Measurements from ENCODE around the gene CLASRP.

The CLASRP gene

DNA sequence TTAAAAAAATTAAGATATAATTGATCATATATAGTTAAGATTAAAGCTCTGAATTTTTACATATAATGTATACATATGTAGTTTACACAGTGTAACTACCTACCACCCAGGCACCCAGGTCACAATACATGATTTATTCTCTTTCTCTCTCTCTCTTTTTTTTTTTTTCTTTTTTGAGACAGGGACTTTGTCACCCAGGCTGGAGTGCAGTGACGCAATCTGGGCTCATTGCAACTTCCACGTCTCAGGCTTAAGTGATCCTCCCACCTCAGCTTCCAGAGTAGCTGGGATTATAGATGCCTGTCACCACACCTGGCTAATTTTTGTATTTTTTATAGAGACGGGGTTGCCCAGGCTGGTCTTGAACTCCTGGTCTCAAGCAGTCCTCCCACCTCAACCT lies 18.8 kb upstream of the CLASRP start:
- DNase-seq (ENCODE audit: low read depth in 2 of 3, low spot score in 1 of 3): no peak

DNA sequence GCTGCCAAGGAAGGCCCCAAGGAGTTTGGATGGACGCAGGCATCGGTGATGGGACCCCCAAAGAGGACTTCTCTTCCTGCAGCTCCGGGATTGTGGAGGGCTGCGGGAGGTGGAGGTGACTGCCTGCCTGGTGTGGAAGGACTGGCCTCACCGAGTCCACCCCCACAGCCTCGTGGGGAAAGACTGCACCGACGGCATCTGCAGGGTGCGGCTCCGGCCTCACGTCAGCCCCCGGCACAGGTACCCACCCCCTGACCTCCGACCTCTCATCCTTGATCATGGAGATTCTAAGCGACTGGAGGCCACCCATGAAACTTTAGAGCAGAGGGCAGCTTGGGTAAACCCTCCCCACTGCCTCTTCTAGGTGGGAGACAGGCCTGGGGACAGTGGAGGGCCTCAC lies 16.9 kb upstream of the CLASRP start:
- no peak for DNase-seq (ENCODE audit: low read depth in 2 of 3, low spot score in 1 of 3)

DNA sequence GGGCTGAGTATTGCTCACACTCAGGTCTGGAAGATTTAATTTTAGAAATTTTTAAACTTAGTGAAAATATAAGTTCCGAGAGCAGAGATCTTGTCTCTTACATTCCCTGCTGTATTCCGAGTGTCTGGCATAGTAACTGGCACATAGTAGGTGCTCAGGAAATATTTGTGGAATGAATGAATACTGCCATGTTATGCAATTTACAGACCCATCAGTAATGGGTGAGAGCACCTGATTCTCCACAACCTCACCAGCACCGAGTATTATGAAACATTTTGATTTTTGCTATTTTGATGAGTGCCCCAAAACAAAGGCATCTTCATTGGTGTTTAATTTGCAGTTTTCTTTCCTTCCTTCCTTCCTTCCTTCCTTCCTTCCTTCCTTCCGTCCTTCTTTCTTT lies 15.8 kb upstream of the CLASRP start:
- no peak for DNase-seq (ENCODE audit: low read depth in 2 of 3, low spot score in 1 of 3)

DNA sequence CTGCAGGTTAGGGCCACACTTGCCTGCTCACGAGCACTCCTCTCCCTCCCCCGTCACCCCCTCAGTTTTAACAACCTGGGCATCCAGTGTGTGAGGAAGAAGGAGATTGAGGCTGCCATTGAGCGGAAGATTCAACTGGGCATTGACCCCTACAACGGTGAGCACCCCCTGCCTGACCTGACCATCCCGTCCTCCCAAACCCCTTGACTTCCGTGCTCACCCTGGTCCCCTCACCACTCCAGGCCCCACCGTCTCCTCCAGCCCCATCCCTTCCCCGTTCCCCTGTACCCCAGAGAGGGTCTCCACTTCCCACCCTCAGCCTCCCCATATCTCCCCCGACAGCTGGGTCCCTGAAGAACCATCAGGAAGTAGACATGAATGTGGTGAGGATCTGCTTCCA lies 13.6 kb upstream of the CLASRP start:
- no peak for DNase-seq (ENCODE audit: low read depth in 2 of 3, low spot score in 1 of 3)

DNA sequence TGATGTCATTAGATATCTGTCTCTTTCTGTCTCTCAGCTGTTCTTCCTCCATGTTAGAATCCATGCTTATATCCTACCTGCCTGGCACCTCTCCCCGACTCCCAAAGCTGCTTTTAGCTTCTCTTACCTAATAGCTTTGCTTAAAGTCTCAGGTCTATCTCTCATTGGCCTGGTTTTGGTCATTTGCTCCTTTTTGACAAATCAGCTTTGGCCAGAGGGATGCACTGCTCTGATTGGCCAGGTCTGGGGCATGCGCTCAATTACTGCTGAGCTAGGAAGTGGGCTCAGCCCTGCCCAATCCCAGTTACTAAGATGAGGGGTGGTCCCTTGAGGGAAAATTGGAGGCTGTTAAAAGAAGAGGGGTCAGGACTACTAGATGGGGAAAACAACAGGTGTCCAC lies 11.5 kb upstream of the CLASRP start:
- DNase-seq (ENCODE audit: low read depth in 2 of 3, low spot score in 1 of 3): no peak

DNA sequence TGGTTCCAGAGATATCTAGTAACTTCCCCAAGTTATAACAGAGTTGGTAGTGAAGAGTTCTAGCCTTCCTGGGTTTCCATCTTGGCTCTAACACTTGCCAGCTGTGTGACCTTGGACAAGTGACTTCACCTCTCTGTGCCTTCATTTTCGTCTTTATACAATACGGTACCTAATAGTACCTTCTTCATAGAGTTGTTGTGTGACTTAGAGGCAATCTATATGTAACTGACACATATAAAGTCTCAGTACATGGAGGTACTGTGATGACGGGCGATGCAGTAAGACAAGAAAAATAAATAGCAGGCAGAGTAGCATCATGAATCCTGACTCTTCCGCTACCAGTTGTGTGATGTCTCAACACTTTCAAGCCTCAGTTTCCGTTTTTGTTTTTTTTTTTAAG lies 8.0 kb upstream of the CLASRP start:
- DNase-seq (ENCODE audit: low read depth in 2 of 3, low spot score in 1 of 3): no peak

DNA sequence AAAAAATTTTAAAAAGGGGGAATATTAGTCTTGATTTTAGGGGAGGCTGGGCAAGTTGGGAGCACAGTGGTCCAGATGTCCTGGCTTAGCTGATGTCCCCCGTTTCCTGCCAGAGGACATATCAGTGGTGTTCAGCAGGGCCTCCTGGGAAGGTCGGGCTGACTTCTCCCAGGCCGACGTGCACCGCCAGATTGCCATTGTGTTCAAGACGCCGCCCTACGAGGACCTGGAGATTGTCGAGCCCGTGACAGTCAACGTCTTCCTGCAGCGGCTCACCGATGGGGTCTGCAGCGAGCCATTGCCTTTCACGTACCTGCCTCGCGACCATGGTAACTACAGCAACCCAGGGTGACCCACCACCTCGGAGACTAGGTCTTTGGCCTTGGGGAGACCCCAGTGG lies 6.4 kb upstream of the CLASRP start:
- no peak for DNase-seq (ENCODE audit: low read depth in 2 of 3, low spot score in 1 of 3)

DNA sequence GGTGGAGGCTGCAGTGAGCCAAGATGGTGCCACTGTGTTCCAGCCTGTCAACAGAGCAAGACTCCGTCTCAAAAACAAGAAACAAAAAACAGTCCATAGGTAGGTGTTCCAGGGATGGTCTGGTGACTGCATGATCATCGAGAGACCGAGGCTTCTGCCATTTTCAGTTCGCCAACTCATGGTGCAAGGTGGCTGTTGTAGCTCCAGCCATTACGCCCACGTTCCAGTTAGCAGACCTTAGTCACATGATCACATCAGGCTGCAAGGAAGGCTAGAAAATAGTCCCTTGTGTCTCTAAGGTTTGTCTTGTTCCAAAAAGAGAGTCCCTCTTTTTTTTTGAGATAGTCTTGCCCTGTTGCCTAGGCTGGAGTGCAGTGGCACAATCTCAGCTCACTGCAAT lies 3.1 kb upstream of the CLASRP start:
- DNase-seq (ENCODE audit: low read depth in 2 of 3, low spot score in 1 of 3): no peak

DNA sequence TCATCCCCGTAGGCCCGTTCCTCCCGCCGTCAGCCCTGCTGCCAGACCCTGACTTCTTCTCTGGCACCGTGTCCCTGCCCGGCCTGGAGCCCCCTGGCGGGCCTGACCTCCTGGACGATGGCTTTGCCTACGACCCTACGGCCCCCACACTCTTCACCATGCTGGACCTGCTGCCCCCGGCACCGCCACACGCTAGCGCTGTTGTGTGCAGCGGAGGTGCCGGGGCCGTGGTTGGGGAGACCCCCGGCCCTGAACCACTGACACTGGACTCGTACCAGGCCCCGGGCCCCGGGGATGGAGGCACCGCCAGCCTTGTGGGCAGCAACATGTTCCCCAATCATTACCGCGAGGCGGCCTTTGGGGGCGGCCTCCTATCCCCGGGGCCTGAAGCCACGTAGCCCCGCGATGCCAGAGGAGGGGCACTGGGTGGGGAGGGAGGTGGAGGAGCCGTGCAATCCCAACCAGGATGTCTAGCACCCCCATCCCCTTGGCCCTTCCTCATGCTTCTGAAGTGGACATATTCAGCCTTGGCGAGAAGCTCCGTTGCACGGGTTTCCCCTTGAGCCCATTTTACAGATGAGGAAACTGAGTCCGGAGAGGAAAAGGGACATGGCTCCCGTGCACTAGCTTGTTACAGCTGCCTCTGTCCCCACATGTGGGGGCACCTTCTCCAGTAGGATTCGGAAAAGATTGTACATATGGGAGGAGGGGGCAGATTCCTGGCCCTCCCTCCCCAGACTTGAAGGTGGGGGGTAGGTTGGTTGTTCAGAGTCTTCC lies 1.3 kb upstream of the CLASRP start:
- DNase-seq (ENCODE audit: low read depth in 2 of 3, low spot score in 1 of 3): no peak

DNA sequence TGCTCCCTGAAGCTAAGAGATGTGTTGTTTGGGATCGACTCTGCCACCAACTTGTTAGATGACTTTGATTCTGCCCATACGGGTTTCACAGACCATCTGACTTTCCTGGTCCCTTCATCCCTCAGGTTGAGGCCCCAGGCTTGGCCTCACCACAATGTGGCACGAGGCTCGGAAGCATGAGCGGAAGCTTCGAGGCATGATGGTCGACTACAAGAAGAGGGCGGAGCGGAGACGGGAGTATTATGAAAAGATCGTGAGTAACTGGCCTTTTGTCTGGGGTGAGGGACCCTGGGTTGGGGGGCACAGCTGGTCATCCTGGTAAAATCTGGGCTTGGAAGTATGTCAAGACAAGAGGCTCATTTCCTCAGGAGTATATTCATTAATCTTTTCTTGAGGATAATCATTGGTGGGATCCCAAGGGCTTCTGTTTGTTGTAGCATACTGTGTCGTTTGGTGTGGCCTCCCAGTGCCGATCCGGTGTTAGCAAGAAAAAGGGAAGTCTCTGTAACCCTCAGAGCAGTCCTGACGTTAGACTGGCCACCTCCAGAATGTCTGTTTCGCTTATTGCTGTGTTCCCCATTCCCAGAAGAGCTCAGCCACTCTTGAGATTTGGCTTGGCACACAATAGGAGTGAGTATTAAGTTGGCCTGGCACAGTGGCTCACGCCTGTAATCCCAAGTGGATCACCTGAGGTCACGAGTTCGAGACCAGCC lies 1.4 kb downstream of the CLASRP start:
- no peak for DNase-seq (ENCODE audit: low read depth in 2 of 3, low spot score in 1 of 3)

DNA sequence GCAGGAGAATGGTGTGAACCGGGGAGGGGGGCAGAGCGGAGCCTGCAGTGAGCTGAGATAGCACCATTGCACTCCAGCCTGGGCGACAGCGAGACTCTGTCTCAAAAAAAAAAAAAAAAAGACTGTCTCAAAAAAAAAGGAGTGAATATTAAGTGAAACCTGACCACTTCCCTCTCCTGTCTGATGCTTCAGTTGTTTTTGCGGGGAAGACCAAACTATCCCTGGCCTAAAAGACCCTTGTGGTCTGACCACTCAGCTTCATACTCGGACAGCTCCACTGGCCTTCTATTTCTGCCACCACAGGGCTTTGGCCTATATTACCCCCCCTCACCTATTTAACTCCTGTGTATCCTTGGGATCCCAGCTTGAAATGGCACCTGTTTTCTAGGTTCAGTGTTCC lies 2.3 kb downstream of the CLASRP start:
- no peak for DNase-seq (ENCODE audit: low read depth in 2 of 3, low spot score in 1 of 3)

DNA sequence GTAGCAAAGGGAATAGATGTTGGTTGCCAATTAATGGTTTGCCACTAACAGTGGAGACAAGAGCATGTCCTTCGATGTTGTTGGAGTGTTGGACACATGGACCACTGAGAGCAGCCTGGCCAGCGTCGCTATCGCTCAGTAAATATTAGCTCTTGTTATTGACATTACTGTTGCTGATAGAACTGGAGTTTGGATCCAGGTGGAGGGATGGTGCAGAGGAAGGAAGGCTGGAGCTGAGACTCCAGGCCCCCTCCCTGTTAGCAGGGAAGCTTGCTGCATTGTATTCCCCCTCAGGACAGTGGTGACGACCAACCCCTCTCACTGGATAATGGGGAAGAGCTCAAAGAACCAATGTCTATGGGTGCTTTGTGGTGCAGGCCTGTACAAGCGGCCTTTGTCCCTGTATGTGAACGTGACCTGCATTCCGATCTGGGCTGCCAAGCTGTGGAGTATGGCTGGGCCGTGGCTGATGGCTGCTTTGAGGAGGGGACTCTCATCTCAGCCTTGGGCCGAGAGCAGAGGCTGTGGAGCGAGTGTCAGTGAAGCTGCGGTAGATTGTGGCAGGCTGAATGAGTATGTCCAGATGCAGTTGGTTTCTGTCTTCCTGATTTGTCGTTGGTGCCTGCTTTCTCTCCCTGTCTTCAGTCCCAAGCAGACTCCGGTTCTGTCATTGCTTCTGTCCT lies 7.0 kb downstream of the CLASRP start:
- no peak for DNase-seq (ENCODE audit: low read depth in 2 of 3, low spot score in 1 of 3)

DNA sequence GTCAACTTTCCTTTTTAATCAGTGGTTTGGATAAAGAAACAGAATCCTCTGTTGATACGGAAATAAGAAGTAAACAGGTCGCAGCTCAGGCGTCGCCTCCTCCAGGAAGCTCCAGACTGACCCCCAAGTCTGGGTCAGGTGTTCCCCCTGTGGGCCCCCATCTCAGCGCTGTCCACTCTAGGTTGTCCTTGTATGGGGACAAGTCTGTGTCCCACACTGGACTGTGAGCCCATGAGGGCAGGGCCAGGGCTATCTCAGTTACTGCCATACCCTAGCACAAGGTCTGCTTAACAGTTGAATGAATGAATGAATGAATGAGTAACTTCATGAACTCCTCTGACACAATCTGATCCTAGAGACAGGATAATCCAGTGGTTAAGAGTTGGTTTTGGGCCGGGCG lies 7.5 kb downstream of the CLASRP start:
- DNase-seq (ENCODE audit: low read depth in 2 of 3, low spot score in 1 of 3): no peak

DNA sequence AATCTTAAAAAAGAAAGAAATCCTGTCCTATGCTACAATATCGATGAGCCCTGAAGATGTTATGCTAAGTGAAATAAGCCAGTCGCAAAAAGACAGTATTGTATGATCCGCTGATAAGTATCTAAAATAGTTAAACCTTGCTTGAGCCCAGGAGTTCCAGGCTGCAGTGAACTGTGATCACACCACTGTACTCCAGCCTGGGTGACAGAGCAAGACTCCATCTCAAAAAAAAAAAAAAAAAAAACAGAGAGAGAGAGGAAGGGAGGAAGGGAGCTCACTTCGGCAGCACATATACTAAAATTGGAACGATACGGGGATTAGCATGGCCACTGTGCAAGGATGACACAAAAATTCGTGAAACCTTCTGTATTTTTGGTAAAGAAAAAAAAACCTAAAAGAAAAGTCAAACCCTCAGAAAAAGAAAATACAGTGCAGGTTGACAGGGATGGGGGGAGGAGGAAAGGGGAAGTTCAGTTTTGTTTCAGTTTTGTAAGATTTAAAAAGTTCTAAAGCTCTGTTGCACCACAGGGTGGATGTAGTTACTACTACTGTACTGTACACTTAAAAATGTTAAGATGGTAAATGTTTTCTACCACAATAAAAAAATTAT lies 8.4 kb downstream of the CLASRP start:
- no peak for DNase-seq (ENCODE audit: low read depth in 2 of 3, low spot score in 1 of 3)

DNA sequence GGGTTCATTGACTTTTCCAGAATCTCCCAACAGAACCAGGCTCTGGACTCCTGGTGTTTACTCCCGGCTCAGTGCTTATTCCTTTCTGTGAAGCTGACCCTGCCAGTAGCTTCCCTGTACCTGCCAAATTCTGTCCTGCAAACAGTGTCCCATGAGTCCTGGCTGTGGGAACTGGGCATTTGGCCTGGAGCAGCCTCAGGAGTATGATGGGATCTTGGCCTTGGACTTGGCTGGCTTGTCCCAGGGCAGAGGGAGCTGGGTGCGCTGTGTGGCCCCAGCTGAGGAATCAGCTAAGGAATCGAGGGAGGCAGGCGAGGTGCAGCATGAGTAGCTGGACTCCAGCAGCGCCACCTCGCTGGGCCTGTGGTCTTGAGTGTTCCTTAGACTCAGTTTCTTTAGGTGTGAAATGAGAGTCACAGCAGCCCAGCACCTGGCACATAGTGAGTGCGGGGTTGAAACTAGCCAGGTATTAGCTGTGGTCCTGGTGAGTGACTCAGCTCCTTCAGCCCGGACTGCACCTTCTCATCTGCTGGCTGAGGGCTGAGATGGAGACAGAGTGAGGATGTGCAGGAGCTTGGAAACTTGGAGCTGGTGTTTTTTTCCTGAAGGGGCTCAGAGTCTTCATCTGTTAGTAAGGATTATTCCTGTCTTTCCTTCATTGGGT lies 10.4 kb downstream of the CLASRP start:
- DNase-seq (ENCODE audit: low read depth in 2 of 3, low spot score in 1 of 3): no peak

DNA sequence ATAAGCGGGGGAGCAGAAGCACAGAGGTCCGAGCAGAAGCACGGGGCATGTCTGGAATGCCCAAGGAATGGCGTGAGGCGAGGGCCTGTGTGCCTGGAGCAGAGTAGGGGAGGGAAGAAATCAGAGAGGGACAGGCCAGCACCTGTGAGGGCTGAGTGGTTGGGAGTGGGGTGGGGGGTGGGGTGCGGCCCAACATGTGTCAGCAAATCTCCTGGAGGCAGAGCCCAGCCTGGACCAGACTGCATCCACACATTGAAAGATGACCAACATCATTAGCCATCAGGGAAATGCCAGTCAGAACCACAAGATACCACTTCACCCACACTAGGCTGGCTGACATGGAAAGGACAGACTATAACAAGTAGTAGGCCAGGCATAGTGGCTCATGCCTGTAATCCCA lies 11.2 kb downstream of the CLASRP start:
- DNase-seq (ENCODE audit: low read depth in 2 of 3, low spot score in 1 of 3): no peak

DNA sequence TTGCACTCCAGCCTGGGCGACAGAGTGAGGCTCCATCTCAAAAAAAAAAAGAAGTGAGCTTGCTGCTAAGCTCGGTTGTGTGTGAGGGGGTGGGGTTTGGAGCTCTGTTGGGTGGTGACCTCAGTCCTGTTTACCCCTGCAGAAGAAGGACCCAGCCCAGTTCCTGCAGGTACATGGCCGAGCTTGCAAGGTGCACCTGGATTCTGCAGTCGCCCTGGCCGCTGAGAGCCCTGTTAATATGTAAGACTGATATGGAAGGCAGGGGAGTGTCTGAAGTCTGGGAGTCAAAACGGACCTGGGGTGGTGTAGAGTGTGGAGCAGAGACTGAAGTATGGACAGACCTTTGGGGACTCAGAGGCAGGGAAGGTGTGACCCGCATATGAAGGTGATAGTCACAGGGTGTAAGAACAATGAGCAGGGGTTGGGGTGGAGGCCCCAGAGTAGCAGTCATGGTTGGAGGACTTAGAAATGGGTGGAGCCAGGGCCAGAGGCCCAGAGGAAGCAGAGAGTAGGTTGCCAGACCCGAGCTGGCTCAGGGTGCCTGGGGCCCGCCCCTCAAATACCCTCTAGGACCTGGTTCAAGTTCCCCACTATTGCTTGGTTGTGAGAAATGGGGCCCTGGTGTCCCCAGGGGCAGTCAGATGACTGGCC lies 13.2 kb downstream of the CLASRP start:
- DNase-seq (ENCODE audit: low read depth in 2 of 3, low spot score in 1 of 3): no peak

DNA sequence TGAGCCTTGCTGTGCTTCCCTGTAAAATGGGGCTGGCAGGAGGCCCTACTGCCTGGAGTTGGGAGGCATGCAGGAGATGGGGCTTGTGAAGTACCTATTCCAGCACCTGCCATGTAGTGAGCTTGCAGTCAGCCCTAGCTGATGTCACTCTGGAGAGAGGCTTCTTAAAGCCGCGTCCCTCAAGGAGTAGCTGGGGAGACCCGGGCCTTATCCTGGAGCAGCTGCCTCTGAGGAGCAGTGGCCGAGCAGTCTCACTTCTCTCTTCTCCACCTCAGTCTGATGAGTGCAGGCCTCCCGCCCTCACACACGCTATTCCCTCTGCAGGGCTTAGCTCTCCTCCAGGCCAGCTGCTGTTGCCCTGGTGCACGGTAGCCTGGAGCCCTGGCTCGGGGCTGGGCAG lies 18.0 kb downstream of the CLASRP start:
- no peak for DNase-seq (ENCODE audit: low read depth in 2 of 3, low spot score in 1 of 3)

DNA sequence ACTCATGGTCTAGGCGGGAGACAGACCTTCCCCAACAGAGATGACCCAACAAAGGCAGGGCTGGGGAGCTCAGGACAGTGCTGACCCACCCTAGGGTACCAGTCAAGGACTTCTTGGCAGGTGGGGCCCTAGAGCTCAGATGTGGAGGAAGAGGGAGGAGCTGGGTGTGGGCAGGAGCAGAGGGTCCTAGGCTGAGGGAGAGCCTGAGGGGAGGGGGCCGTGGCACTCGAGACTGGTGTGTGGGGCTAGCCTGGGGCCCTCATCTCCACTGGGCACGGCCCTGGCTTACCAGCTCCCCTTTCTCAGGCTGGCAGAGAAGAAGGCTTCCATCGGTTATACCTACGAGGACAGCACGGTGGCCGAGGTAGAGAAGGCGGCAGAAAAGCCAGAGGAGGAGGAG lies 18.6 kb downstream of the CLASRP start:
- no peak for DNase-seq (ENCODE audit: low read depth in 2 of 3, low spot score in 1 of 3)

DNA sequence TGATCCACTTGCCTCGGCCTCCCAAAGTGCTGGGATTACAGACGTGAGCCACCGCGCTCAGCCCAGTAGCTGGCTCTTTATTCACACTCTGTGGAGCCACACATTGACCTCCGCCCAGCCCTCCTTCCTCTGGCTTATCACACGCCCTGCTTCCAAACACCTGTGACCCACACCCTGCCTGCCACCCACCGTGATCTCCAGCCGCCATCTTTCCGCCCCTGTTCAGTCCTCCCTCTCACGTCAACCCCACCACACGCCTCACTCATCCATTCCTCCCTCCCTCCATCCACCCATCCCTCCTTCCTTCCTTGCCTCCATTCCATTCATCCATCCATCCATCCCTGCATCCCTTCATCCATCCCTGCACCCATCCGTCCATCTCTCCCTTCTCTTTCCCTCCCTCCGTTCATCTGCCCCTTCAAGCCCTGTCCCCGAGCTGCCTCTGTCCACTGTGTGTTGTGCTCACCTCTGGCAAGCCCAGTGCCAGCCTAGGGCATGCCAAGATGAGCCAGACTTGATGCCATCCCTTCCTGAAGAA lies 19.8 kb downstream of the CLASRP start:
- DNase-seq (ENCODE audit: low read depth in 2 of 3, low spot score in 1 of 3): no peak
